GM10847 (cell line): ENCODE measurements around the gene PALLD.

Experiments used
- POLR2A ChIP-seq: IDR thresholded peaks from 2 replicates; pipeline ENCODE4 v1.6.1; 2011; ENCODE audit not compliant: insufficient read length; ENCODE audit errors: extremely low read depth

Gene PALLD

GRCh38 chr4:168662297-168662984 lies 165.6 kb downstream of the PALLD start:
- TF ChIP-seq POLR2A = no peak

GRCh38 chr4:168664242-168664891 lies 167.5 kb downstream of the PALLD start:
- TF ChIP-seq POLR2A = no peak

DNA sequence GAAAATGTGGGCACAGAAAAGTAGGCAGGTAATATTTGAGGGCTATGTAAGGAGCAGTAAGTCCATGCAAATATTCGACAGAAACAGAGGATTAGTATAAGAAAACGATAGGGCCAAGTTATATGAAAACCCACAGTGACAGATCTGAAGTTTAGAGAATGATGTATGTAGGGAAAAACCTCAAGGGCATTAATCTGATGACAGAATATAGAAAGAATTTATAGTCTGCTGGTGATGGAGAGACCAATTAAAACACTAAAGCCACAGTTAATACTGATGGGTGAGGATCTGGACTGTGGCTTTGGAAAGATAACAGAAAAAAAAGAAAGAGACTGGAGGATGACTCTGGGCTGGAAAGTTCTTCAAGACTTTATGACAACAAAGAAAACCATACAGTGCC lies 169.7 kb downstream of the PALLD start:
- TF ChIP-seq POLR2A = no peak

DNA sequence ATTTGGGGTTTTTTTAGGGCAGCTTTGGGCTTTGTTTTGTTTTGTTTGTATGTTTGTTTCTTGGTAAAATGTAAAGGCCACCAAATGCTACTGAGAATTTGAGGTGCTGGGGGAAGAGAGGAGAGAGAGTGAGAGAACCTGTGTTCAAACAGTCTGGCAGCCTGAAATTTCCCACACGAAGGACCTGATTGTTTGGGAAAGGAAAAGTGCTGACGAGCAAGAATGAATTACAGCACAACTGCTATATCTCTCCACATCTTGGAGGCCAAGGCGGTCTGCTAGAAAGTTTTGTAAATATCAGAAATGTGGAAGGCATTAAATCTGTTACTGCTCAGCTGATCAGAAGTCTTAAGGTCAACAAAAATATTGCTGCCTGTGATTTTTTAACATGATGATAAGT lies 170.5 kb downstream of the PALLD start:
- no peak for TF ChIP-seq POLR2A

DNA sequence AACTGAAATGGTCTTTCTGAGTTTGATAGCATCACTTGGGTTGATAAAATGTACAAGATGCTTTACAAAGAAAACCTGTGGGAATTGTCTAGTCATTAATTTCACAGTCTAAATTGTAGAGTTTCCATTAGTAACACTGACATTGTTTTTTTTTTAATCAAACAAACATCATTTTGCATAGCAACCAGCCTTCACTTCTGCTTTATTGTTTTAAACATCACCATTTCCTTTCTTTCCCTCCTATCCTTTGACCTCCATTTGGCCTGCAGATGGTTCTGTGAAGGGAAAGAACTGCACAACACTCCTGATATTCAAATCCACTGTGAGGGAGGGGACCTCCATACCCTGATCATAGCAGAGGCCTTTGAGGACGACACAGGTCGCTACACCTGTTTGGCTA lies 171.1 kb downstream of the PALLD start:
- TF ChIP-seq POLR2A = no peak

- TF ChIP-seq POLR2A = no peak
Observed at GRCh38 chr4:168673476-168673875, 176.6 kb downstream of the PALLD start.

- TF ChIP-seq POLR2A = no peak
Observed at GRCh38 chr4:168674077-168674747, 177.4 kb downstream of the PALLD start.

DNA sequence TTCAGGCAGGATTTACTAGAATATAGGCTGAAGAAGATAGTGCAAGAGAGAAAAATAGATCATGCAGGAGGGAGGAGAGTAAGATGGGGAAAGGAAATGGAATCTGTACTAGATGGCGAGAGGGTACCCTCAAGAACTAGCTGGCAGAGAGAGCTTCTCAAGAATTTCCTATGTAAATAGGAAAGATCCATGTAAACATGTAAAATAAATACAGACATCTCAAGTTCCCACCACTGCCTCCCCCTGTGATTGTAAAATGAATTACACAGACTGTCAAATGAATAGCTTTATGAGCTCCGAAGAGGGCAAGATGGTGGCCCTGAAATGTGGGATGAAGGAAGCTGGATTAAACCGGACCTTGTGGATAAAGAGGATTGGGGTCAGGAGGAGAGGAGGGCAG lies 178.0 kb downstream of the PALLD start:
- TF ChIP-seq POLR2A = no peak

- TF ChIP-seq POLR2A = no peak
Observed at GRCh38 chr4:168677063-168677462, 180.2 kb downstream of the PALLD start.

DNA sequence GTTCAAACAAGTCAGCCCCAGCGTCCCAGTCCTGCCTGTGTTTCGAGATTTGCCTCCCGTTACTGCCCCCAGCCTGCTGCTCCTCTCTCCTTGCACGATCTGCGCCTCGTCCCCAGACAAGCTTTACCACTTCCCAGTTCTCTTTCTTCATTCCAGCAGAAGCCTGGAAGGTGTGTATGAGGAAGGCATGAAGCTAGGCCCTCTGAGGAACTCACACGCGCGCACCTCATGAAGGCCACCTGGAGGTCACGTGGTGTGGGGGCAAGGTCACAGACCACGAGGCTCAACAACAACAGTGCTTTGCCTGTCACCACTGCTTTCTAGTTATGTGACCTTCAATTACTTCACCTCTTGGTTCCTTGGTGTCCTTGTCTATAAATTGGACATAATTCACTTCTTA lies 181.0 kb downstream of the PALLD start:
- no peak for TF ChIP-seq POLR2A

DNA sequence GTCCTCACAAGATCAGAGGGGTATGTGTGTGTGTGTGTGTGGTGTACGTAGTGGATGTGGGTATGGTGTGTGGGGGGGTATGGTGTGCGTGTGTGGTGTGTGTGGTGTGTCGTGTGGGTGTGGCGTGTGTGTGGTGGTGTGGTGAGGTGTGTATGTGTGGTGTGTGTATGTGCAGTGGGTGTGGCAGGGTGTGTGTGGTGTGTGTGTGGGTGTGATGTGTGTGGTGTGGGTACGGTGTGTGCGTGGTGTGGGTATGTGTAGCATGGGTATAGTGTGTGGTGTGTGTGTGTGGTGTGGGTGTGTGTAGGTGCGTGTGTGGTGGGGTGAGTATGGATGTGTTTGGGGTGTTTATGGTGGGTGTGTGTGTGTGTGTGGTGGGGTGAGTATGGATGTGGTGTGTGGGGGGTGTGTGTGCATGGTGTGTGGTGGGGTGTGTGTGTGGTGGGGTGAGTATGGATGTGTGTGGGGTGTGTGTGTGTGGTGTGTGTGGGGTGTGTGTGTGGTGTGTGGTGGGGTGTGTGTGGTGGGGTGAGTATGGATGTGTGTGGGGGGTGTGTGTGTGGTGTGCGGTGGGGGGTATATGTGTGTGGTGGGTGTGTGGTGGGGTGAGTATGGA lies 182.0 kb downstream of the PALLD start:
- no peak for TF ChIP-seq POLR2A

DNA sequence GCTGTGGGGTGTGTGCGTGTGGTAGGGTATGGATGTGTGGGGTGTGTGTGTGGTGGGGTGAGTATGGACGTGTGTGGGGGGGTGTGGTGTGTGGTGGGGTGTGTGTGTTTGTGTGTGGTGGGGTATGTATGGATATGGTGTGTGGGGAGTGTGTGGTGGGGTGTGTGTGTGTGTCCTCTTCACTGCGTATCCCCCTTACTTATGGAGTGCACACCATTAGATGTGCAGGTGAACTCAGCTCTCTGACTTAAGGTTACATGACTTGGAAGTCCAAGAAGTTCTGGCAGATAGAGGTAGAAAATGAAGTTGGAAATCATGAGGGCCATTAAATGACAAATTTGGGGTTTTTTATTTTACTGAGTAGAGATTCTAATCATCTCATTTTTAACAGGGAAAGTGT lies 182.5 kb downstream of the PALLD start:
- TF ChIP-seq POLR2A = no peak

DNA sequence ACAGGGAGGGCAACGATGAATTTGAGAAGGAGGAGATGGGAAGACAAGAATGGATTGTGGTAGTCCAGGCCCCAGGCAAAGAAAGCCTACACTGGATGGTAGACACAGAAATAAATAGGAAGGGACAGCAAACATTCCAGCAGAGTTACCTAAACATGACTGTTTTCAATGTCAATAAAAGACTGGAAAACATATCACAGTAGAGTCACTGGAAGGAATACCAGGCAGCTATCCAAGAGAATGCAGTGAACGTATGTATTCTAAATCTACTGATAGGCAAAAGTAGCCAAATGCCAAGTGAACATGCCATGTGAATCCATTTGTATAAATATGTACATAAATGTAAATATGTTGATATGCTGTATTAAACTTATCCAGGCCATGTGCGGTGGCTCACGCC lies 183.0 kb downstream of the PALLD start:
- no peak for TF ChIP-seq POLR2A

DNA sequence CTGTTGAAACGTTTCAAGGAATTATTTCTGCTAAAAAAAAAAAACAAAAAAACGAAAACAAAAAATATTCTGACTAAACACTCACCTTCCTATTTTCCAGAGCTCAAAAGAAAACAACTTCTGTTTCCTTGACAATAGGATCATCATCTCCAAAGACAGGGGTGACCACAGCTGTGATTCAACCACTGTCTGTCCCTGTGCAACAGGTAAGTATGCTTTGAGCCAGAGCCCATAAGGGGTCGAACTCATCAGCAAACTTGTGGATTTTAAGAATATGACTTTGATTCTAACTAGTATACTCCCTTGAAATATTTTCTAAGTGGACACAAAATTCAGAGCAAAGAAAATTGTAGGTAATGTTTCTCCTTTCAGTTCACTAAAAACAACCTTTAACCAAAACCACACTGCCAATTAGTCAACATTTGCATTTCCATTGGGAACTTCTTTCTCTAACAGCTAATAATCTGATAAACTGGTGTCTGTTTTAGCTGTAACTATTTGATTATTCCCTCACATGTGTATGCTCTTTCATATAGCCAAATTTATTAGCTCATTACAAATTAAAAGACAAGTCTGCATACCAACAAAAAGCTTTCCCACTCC lies 186.1 kb downstream of the PALLD start:
- TF ChIP-seq POLR2A = no peak

DNA sequence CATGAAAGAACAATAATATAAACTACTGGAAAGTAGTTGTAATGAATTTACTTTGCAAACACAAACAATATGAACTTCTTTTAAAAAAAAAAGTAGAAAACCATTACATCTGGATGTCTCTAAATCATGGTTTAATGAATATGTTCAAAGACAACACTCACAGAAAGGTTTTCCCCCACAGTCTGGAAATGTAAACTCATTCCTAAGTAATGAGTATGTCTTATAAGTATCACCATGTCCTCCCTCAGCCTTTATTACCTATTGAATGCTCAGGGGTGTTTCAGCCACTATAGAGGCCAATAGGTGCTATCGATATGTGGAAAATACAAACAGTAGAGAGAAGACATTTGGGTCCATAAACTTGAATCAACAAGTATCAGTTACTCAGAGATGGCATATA lies 186.7 kb downstream of the PALLD start:
- TF ChIP-seq POLR2A = no peak
